HTR-8/SVneo (cell line): ENCODE data around the gene ATP2B3.

Experiments used
- DNase-seq: peaks from one replicate; pipeline ENCODE4 v3.0.0; 2011; ENCODE audit warnings: low spot score, mixed read lengths; ENCODE audit not compliant: insufficient read length
- FAIRE-seq: peaks from 2 replicates; lab custom pipeline; 2011; peaks lifted over from hg19 to GRCh38; lab: Jason Lieb, UNC

Gene ATP2B3

DNA sequence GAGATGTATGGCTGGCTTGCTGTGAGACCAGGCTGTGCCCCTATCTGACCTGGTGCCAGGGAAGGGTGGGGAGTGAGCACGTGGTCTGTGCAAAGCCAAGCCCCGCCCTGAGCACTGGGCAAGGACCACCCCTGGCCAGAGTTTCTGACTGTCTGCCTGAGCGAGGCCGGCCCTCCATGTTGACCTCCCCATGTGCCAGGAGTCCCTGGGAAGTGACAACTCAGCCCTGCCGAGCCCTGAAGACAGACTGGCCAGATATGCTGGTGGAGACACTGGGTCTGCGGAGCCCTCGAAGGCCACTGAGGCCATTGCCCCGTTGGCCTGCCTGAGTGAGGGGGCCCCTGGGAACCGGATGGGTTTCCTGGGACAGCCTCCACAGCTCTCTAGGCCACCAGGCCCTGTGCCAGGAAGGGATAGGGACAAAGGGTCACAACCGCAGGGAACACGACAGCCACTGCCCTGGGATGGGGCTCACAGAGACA, 29.8 kb upstream of the ATP2B3 start:
- FAIRE-seq (no peak), DNase-seq (no peak)

DNA sequence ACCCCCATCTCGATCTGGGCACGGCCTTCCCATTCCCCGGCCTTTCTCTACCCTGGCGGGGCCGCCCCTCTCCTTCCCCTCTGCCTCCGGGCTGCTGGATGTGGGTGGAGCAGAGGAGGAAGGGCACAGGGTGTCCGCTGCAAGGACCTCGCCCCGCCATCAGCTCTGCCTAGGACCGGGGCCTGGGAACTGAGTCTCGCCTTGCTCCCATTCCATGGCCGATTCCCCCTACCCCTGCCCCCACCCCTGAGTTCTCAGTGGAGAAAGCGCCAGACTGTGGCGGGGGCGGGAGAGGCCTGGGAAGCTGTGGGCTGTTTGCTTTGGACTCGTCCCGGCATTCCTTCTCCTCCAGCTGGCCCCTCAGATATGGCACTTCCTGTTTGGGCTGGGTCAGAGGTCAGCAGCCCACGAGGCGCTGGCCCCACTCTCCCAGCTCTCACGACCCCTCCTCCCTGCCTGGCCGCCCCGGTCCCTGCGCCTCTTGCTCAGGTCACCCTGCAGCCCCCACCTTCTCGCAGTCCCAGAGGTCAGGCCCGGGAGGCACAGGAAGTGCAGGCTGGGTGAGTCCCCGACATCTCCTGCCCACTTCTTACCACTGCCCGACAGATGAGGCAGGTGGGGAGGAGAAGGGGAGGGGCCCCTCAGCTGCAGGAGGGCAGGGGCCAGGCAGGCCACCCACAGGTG, 29.1 kb upstream of the ATP2B3 start:
- FAIRE-seq, result no peak
- DNase-seq, result no peak

DNA sequence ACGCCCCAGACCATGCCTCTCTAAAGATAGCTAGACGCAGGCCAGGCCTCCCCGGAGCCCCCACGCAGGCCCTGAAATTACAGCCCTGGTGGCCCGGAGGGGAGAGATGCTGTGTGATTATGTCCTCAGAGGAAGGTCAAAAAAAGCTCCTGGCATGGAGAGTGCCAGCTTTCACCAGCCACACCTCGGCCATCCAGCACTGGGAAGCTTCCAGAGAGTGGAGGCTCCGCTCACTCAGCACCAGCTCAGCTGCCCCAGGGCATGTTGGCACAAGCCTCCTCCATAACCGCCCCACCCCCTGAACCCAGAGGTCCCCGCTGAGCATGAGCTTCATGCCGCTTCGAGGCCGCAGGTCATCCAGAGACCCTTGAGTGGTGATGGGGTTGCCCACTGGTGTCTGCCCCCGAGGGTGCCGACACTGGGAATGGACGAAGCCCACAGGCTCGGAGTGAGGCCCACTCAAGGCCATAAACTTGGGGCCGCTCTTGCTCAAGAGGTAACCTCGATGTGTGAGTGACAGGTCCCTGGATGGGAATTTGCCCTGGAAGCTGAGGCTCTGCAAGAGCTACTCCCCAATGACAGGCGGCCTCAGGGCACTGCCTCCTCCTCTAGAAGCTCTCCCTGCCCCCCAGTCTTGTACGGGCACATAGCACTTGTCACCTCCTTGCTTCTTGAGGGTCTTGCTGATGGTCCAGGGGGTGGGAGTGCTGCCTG, 27.1 kb upstream of the ATP2B3 start:
- DNase-seq, result no peak
- FAIRE-seq, result no peak

DNA sequence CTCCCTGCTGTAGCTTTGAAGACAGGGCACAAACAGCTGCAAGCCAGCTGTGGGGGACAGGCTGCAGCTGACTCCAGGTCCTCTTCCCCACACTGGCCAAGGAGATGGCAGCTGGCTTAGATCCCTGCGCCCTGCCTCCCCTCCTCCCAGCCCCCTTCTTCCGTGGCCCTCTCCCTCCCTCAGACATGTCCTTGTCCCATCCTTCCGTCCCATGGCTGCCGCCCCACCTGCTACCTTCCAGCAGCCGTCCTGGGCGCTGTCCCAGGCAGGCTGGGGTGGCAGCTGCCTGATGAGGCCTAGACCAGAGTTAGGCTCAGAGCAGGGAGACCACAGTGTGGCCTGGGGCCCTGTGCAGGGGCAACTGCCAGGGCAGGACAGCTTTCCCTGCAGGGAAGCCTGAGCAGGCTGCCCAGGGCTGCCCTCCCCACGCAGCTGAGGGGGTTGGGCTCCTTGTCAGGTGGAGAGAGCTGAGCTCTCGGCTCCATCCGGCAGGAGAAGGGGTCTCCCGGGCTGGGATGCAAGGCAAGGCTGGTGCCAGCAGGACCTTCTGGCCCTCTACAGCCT, 26.0 kb upstream of the ATP2B3 start:
- DNase-seq (no peak), FAIRE-seq (no peak)

DNA sequence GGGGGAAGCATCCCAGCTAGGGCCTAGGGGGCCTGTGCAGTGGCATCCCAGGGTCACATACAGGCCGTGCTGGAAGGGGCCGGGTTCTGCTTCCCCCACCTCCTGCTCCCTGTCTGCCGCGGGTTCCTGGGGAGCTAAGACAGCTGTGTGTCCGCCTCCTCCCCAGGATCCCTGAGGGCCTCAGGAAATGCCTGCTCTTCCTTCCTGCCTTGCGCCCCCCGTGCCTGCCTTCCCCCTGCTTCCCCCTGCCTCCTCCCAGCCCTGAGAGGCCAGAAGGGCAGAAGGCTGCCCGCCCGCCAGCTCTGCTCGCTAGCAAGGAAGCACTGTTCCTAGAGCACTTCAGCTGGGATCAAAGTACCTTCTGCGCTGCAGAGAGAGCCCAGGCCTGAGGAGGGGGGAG, 25.5 kb upstream of the ATP2B3 start:
- no peak for FAIRE-seq
- no peak for DNase-seq

DNA sequence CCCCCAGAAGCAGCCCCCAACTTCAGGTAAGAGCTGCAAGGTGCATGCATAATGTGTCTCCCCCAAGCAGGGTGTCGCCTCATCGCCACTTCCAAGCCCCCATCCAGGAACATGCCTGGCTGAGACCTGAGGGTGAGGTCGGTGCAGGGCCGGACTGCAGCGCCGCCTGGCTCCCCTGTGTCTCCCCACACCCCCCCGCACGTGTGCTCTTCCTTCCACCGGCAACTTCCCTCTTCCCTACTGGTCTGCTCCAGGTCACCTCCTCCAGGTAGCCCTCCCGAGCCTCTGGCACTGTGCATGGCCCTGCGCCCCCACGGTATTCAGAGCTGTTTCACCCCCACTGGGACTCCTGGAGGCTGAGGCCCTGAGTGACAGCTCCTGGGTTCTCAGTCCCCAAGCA, 24.9 kb upstream of the ATP2B3 start:
- FAIRE-seq (no peak), DNase-seq (no peak)

DNA sequence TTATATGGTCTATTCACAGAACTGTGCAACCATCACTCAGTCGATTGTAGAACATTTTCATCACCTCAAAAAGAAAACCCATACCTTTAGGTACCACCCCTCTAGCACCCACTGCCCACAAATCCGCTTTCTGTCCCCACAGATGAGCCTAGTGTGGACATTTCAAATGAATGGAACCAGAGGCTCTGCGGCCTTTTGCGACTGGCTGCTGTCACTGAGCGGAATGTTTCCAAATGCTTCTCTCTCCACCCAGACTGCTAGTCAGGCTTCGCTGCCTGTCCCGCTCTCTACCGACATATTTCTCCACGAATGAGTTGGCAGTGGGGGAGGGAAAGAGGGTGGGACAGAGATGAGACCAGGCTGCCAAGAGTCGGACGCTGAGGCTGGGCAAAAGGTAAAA, 24.4 kb upstream of the ATP2B3 start:
- DNase-seq (no peak), FAIRE-seq (no peak)

DNA sequence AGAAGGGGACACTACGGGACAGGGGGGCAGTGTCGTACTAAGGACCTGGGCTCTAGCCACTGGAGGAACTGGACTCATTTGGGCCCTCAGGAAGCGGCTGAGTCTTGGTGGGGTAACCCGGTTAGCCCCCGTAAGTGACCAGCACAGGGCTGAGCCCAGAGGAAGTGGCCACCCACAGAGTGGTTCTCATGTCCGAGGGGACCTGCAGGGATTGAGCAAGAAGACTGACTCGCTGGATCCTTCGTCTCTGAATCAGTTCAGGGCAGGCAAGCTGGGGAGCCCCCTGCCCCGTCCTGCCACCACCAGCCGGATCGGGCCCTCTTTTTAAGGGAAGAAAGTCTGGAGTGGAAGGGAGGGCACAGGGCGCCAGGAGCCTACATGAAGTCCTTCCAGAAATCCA, 23.4 kb upstream of the ATP2B3 start:
- FAIRE-seq, result no peak
- no peak for DNase-seq

DNA sequence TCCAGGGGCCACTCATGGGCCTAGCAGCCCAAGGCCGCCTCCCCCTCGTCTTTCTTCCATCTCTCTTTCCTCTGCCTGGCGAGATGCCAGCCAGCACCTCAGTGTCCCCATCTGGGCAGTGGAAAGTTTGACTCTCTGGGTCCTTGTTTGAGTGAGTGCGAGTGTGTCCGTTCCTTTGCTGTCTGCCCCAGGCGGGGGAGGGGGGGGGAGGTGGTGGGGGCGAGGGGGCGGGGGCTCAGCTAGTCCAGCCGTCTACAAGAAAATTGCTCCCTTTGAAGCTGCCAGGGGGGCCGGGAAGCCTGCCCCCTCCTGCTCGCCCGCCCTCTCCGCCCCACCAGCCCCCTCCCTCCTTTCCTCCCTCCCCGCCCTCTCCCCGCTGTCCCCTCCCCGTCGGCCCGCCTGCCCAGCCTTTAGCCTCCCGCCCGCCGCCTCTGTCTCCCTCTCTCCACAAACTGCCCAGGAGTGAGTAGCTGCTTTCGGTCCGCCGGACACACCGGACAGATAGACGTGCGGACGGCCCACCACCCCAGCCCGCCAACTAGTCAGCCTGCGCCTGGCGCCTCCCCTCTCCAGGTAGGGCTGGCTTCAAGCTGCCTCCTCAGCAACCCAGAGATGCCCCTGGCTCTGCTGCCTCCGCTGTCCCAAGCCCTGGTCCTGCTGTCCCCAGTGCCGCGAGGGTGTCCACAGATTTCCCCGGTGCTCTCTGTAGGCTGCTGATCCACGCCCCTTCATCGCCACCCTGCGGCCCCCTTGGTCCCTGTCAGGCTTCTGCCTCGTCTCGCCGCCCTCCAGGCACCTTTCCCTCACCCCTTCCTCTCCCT, 22.7 kb upstream of the ATP2B3 start, which contains the start of gene BGN:
Gene BGN, plus strand, starts transcription at position 440 of the 821 bp plus-strand sequence. CDS start 9,652 bp downstream, outside the sequence.
- DNase-seq (peak; percentile 41), FAIRE-seq (peak; percentile 9)

DNA sequence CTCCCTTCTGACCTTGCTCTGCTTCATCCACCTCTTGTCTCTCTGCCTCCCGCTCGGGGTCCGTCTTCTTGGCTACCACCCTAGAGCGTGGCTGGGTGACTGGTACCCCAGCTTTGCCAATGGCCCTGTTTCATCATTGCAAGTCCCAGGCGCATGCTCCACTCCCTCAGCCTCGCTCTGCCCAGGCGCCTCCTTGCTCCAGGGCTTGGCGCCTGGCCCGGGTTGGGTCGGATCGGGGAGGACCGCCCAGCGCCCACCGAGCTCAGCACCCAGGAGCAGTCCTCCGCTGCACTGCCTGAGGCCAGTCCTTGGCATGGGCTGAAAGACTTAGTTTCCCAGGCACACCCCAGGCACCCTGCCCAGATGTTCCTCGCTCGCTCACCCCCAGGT, 22.1 kb upstream of the ATP2B3 start:
- no peak for DNase-seq

DNA sequence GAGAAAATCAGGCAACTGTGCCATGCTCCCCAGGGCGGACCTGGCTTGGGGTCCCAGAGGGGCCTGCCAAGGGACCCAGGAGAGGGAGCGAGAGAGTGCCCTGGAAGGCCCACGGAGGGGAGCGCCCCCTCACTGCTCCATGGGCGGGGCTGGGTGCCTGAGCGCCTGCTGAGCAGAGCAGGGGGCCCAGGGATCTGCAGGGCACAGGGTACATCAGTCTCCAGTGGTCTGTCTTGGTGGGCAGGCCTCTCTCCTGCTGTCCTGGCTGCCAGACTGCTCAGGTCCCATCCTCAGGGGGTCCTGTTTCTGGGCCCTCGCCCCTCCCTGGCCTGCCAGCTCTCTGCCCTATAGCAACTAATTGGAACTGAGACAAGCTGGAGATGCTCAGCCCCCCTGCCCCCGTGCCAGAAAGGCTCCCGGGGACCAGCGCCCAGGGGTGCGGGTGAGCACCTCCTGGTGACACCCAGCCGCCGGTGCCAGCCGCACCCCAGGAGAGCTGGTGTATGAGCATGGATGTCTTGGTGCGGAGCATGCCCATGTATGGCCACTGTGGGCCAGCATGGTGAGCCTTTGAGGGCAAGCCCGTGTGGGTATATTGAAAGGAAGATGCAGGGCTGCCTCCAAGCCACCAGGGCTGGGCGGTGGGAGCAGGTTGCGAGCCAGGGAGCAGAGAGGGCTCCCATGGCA, 21.4 kb upstream of the ATP2B3 start:
- DNase-seq (no peak), FAIRE-seq (no peak)

More for the DNA sequence above, 22.1 kb upstream of the ATP2B3 start:
- FAIRE-seq, result no peak

DNA sequence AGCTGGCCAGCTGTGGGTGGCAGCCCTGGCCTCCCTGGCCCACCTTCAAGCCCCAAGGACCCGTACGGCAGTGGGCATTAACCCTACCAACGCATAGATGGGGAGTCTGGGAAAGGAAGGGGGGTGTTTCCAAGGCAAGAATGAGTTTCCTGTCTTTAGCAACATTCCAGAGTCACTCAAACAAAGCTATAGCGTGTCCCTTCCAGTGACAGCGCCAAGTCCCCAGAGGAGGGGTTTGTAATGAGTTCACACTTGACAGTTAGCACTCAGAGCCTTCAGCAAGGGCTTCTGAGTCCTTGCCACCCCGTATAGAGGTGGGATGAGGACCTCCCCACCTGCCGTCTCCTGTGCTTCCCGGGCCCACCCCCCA, 20.9 kb upstream of the ATP2B3 start:
- DNase-seq (no peak), FAIRE-seq (no peak)

DNA sequence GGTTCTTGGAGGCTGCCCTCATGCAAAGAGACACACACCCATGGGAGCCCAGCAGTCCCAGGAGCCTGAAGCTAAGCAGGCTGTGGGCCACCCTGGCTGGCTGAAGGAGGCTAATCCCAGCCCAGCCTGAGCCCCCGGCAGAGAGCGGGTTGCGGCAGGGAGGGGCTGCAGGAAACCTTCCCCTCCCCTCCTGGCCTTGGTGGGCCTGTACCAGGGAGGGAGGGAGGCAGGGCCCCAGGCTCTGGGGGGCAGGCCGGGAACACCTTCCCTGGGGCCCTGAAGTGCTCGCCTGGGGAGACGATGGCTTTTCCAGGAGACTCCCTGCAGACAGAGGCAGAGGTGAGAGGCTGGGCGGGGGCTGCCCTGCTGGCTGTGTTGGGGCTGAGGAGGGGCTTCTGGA, 19.0 kb upstream of the ATP2B3 start:
- FAIRE-seq, result no peak
- DNase-seq, result no peak

DNA sequence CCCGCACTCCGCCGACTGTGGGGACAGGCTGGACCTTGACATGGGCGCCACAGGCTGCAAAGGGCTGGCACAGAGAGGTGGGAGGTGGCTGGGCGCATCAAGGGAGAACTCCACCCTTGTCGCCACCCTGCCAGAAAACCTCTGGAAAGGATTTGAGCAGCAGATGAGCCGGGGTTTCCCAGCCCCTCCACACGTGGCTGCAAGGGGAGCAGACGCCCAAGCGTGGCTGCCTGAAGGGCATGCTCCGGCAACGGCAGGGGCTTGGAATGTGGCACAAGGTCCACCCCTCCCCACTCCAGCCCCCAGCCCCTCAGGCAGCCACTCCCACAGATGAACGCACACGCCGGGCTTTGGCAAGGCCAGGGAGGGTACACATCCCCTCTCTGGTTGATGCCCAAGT, 18.1 kb upstream of the ATP2B3 start:
- FAIRE-seq, result no peak

DNA sequence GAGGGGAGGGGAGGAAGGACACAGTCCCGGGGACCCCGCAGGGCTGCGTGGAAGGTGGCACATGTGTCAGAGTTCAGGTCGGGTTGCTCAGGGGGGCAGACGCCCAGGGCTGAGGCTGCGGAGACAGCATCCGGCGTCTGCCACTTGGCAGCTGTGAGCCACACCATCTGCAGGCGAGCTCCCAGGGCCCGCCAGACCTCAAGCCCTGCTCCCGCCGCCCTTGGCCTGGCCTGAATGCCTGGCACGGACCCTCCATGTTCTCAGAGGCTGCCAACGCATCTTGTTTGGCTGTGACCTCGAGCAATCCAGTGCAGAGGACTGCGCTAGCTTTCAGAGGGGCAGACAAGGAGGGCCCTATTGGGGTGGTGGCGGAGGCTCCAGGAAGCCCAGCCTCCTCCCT, 17.6 kb upstream of the ATP2B3 start:
- DNase-seq (no peak), FAIRE-seq (no peak)

More for the DNA sequence above, 18.1 kb upstream of the ATP2B3 start:
- DNase-seq, result no peak

DNA sequence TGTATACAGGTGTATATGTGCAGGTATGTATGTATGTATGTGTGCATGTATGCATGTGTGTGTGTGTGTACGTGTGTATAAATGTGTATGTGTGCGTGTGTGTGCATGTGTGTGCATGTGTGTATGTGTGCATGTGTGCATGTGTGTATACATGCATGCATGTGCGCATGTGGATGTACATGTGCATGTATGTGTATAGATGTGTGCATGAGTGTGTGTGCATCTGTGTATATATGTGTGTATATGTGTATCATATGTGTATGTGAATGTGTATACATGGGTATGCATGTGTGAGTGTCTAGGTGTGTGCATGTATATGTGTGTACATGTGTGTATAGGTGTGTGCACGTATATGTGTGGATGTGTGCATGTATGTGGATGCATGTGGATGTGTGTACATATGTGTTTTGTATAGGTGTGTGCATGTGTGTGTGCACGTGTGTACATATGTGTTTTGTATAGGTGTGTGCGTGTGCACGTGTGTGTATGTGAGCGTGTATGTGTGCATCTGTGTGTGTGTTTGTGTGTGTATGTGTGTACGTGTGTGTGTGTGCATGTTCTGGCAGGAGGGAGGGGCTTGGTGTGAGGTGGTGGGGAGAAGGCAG, 16.7 kb upstream of the ATP2B3 start:
- peak; percentile 54 for FAIRE-seq
- DNase-seq, result no peak

DNA sequence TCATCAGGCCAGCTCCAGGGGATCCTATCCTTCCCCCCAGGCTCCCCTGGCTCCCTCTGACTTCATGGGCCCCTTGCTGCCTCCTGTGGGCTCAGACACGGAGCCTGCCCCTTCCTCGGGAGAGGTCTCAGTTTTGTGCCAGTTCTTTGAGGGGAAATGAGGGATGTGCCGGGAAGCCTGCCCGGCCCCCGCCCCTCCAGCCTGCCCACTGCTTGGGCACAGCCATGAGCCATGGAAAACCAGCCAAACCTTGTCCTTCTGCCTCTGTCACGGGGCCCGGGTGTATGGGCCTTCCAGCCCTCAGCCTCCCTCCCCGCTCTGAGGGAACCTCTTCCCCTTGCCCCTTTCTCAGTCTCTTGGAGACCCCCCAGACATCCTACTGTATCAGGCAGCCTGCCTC, 15.9 kb upstream of the ATP2B3 start:
- DNase-seq (no peak), FAIRE-seq (no peak)

DNA sequence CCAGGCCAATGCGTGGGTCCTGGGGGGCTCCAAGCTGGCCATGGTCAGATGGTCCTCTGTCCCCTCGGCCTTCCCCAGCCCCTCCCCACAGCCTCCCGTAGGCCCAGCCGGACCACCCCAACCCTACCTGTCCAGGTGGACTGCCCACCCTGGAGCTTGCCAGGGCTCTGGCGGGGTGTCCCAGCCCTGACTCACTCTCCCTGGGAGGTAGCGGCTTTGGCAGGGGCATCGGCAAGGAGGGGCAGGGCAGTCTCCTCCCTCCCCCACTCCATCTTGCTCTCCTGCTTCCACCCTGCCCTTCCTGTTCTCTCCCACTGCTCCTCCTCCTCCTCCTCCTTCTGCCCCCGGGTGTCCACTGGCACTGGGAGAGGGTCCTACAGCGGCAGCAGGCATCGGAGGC, 15.3 kb upstream of the ATP2B3 start:
- FAIRE-seq, result no peak
- no peak for DNase-seq

DNA sequence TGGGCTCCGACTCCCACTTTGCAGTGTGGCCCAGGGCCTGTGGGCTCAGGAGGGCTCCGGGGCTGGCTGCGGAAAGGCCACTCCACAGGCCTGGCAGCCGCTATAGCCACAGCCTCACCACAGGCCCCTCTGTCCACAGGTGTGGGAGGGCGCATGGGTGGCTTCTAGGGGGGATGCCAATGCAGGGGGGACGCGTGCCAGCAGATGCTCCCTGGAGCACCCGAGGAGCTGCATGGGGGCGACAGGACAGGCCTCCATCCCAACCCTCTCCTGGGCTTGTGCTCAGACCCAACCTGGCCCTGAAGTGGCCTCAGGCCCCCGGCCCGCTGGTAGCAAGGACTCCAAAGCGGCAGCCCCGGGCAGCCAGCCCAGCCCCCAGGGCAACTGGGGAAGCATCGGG, 14.6 kb upstream of the ATP2B3 start:
- no peak for FAIRE-seq
- DNase-seq, result no peak
